Measurements from ENCODE around the gene C12orf76. TPM values are rescaled to one million over a fixed set of nuclear protein-coding genes. Genes with fewer than 3 reads are reported as not detected.

Gene C12orf76
- total and polyA plus RNA-seq, 9 of the 15 experiments (the other 6 are each of a cell fraction or from before 2014, with no cell fraction given): 6.3 to 38.6 (median 12.3) TPM

DNA sequence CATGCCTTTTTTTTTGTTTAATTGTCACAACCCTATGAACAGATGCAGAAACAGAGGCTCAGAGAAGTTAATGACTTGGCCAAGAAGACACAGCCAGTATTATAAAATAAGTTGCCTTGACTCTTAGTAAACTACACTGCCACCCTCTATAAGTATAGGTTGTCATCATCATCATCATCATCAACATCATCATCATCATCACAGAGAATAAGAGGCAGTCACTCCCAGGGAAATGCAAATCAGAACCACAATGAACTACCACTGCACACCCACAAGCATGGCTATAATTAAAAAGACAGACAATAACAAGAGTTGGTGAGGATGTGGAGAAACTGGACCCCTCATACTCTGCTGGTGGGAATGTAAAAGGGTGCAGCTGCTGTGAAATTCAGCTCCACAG is 23.2 kb upstream of the C12orf76 start (continued):
- TF ChIP-seq ZC3H4 (CRISPR knock-in tag; IDR thresholded peaks at IDR 0.05; ENCODE audit: borderline replicate concordance) (no peak), RFX1 (IDR thresholded peaks at IDR 0.05) (no peak), PHF21A (IDR thresholded peaks at IDR 0.05; ENCODE audit: borderline replicate concordance, low read depth) (no peak), PRPF4 (IDR thresholded peaks at IDR 0.05; ENCODE audit: insufficient read depth, low read depth, low read length, poor library complexity, severe bottlenecking) (no peak), RBM14 (IDR thresholded peaks at IDR 0.05; ENCODE audit: borderline replicate concordance, insufficient read depth, low read depth, low read length) (no peak), ZSCAN32 (CRISPR knock-in tag; IDR thresholded peaks at IDR 0.05) (no peak)

DNA sequence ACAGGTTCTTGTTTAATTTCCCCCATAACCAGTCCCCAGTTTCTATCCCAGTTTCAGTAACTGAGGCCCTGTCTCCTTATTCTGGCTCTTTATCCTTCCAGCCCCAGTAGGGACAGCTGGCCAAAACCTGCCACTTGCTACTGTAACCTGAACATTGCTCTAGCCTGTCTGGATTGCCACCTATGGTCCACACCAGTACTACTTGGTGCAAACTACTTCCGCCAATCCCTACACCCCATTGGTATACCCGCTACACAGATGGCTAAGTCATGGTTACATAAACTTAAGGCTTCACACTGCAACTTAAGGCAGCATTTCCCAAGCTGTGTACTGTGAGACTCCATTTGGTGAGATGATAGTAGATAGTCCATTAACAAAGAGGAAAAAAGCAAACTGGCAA is 20.3 kb upstream of the C12orf76 start:
- ATAC-seq (peak; percentile 55), DNase-seq (ENCODE audit: extremely low read depth in 1 of 4, low spot score in 3 of 4) (no peak), FAIRE-seq (no peak)
- Histone ChIP-seq H3K4me3 (no peak overlapping the region), H3K4me2 (ENCODE audit: insufficient read depth, low read length) (no peak overlapping the region), H3K27me3 (ENCODE audit: control insufficient read depth in 2 of 2, insufficient read depth in 2 of 2, low read length in 2 of 2) (no peaks in the 10 kb centered on the region), H3K4me1 (replicated peaks in 1 of 2; ENCODE audit: control insufficient read depth in 2 of 2, insufficient read depth in 2 of 2, low read length in 2 of 2) (peaks cover 11 to 12% of the 10 kb centered on the region in 2 experiments; a peak in 4 of 5 replicates), H3K79me2 (ENCODE audit: control insufficient read depth, insufficient read depth, low read length) (no peaks in the 10 kb centered on the region), H3K9me1 (ENCODE audit: control insufficient read depth, insufficient read depth, low read length) (no peaks in the 10 kb centered on the region), H3K36me3 (ENCODE audit: control insufficient read depth, insufficient read depth, low read length) (no peaks in the 10 kb centered on the region), H3K9ac (ENCODE audit: insufficient read depth in 1 of 2, low read depth in 2 of 2, low read length in 2 of 2) (peak overlapping the region in 1 of 2 experiments; percentile 31; a peak in 1 of 4 replicates), H3K9me3 (replicated peaks; ENCODE audit: control insufficient read depth, insufficient read depth, low read depth, low read length) (no peaks in the 10 kb centered on the region), H4K20me1 (replicated peaks; ENCODE audit: control insufficient read depth, insufficient read depth, low read length) (no peaks in the 10 kb centered on the region), H3K27ac (ENCODE audit: extremely low read depth, low read depth, low read length) (no peak overlapping the region), H2AFZ (ENCODE audit: low read depth, low read length) (peak overlapping the region; percentile 60)
- no TSS peak for BruUV-seq (replicated peaks)
- 82% methylated on average over 2 of the region's 2 CpGs for whole genome bisulfite sequencing (ENCODE audit: insufficient coverage, low coverage, missing lambda C conversion rate)
- ChIA-PET CTCF (ENCODE audit: low intra/inter-chr PET ratio) (no interaction called here), POLR2A (interaction anchor here (0.7 kb wide), 1 partner anchor 179 kb away, joined by 3 read pairs; no protein-coding TSS in a partner anchor)
- in situ Hi-C loops (cut with MboI): no loop called here
- TF ChIP-seq TCFL5 (CRISPR knock-in tag; conservative IDR thresholded peaks at IDR 0.05): no peak
- TF ChIP-seq, protein P1, sequence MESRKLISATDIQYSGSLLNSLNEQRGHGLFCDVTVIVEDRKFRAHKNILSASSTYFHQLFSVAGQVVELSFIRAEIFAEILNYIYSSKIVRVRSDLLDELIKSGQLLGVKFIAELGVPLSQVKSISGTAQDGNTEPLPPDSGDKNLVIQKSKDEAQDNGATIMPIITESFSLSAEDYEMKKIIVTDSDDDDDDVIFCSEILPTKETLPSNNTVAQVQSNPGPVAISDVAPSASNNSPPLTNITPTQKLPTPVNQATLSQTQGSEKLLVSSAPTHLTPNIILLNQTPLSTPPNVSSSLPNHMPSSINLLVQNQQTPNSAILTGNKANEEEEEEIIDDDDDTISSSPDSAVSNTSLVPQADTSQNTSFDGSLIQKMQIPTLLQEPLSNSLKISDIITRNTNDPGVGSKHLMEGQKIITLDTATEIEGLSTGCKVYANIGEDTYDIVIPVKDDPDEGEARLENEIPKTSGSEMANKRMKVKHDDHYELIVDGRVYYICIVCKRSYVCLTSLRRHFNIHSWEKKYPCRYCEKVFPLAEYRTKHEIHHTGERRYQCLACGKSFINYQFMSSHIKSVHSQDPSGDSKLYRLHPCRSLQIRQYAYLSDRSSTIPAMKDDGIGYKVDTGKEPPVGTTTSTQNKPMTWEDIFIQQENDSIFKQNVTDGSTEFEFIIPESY (CRISPR knock-in tag; IDR thresholded peaks at IDR 0.05): peak; percentile 96
- no peak for TF ChIP-seq NR2C1 (IDR thresholded peaks at IDR 0.05)
- no peak for TF ChIP-seq NR2C1 (tag; IDR thresholded peaks at IDR 0.05)
- TF ChIP-seq NFE2 (IDR thresholded peaks at IDR 0.05; ENCODE audit: low read depth): 0 out of 2 replicates have a peak, but pooled peaks have one; percentile 11
- intact Hi-C loops (cut with micrococcal nuclease): no loop called here

All from K562 (cell line).